ENCODE data around the gene HECW1.

The HECW1 gene

DNA sequence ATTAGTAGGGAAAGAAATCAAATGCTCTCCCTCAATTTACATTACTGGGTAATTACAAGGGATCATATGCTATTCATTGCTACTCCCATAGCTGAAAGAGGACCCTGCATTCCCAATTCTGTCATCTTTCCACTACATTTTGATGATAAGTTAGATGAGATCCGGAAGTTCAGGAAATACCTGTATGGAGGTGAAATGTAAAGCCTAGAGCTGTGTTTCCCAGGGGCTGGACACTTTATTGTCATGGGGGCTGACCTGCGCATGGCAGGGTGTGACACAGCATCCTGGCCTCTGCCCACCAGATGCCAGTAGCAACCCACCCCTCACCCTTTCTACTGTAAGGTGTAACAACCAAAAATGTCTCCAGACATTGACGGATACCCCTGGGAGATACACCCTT lies 56.6 kb downstream of the HECW1 start:
- Histone ChIP-seq H3K4me1 (ENCODE audit: control insufficient read depth, insufficient read depth, low read length) (no peaks in the 10 kb centered on the region), H3K27ac (ENCODE audit: low read depth, low read length) (no peak overlapping the region), H3K36me3 (ENCODE audit: control insufficient read depth, insufficient read depth, low read length) (no peaks in the 10 kb centered on the region), H3K4me3 (ENCODE audit: low read length) (no peak overlapping the region), H3K27me3 (ENCODE audit: control insufficient read depth, insufficient read depth, low read length) (no peaks in the 10 kb centered on the region), H3K9ac (ENCODE audit: low read length) (no peak overlapping the region)

DNA sequence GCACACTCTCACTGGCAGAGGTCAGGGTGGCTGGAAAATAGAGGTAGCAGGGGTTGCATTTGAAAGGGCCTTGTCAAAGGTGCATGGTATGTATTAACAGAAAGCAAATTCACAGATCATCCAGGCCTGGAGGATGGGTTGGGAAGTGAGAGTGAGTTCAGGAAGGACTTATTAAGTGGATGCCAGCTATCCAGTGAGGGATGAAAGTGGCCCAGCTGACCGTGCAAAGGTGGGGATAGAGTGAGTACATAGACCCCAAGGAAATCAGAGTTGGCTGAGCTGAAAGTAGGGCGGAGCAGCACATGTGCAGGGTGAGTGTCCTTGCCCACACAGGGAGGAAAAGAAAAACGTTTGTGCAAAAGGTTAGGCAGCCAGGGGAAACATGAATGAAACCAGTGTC lies 58.1 kb downstream of the HECW1 start:
- Histone ChIP-seq H3K4me1 (ENCODE audit: control insufficient read depth, insufficient read depth, low read length) (no peaks in the 10 kb centered on the region), H3K9ac (ENCODE audit: low read length) (no peak overlapping the region), H3K4me3 (ENCODE audit: low read length) (no peak overlapping the region), H3K27ac (ENCODE audit: low read depth, low read length) (no peak overlapping the region), H3K27me3 (ENCODE audit: control insufficient read depth, insufficient read depth, low read length) (no peaks in the 10 kb centered on the region), H3K36me3 (ENCODE audit: control insufficient read depth, insufficient read depth, low read length) (no peaks in the 10 kb centered on the region)

DNA sequence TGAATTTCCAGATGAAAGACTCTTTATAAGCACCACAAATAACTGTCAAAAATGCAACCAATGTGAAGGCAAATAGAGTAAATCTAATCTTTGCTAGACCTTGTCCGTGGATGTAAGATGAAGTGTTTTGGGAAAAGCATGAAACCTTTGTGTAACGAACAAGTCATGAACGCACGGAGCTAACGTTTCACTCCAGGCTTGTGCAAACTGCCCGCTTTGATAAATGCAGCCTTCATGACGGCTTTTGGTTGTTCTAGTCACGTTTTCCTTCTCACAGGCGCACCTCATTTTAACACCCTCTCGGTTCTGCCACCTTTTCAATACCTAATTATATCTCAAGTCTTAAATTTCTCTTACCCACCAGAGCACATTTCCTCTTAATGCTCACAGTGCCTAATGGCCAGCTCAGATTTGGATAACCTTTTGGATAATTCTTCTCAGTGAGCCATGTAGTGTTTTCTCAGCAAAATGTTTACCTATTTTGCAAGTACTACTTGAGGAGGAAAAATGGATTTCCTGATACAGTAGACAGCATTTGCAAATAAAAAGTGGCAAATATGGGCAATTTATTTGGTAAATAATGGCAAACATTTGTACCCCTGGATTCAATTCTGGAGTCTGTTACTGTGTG lies 63.2 kb downstream of the HECW1 start:
- no peak overlapping the region for H3K27ac ChIP-seq (ENCODE audit: low read depth, low read length)
- no peaks in the 10 kb centered on the region for H3K4me1 ChIP-seq (ENCODE audit: control insufficient read depth, insufficient read depth, low read length)
- H3K4me3 ChIP-seq (ENCODE audit: low read length): no peak overlapping the region
- no peaks in the 10 kb centered on the region for H3K36me3 ChIP-seq (ENCODE audit: control insufficient read depth, insufficient read depth, low read length)
- H3K9ac ChIP-seq (ENCODE audit: low read length): no peak overlapping the region
- no peaks in the 10 kb centered on the region for H3K27me3 ChIP-seq (ENCODE audit: control insufficient read depth, insufficient read depth, low read length)

DNA sequence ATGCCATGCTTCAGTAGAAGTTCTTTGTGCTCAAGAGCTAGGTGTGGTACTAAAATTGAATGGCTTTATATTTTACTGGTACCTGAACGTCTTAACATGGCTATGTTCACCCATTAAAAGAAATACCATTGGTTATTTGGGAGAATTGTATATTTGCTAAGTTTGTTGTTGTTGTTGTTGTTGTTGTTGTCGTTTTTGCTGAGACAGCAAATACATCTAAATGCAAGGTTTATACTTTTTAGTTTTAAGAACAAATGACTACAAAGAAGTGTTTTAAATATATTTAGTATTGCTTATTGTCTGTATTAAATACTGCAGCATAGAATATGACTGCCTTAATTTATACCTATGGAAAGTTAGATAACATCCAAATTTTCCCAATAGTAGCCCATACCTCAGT lies 66.9 kb downstream of the HECW1 start:
- H3K36me3 ChIP-seq (ENCODE audit: control insufficient read depth, insufficient read depth, low read length): no peaks in the 10 kb centered on the region
- no peak overlapping the region for H3K4me3 ChIP-seq (ENCODE audit: low read length)
- no peaks in the 10 kb centered on the region for H3K4me1 ChIP-seq (ENCODE audit: control insufficient read depth, insufficient read depth, low read length)

DNA sequence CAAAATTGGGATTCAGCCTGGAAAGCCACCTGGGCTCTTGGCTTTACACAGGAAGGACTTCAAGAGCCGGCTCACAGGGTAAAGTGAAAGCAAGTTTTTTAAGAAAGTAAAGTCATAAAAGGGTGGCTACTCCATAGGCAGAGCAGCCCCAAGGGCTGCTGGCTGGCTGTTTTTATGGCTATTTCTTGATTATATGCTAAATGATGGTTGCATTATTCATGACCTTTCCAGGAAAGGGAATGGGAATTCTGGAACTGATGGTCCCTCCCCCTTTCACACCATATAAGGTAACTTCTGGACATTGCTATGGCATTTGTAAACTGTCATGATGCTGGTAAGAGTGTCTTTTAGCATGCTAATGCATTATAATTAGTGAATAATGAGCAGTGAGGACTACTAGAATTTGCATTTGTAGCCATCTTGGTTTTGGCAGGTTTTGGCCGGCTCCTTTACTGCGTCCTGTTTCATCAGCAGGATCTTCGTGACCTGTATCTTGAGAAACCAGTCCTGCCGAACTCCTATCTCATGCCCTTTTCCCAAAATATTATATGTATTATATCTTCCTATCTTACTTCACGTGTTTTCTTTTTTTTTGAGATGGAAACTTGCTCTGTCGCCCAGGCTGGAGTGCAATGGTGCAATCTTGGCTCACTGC lies 80.5 kb downstream of the HECW1 start:
- no peak overlapping the region for H3K4me3 ChIP-seq (ENCODE audit: low read length)
- no peak overlapping the region for H3K9ac ChIP-seq (ENCODE audit: low read length)
- H3K36me3 ChIP-seq (ENCODE audit: control insufficient read depth, insufficient read depth, low read length): no peaks in the 10 kb centered on the region
- H3K27ac ChIP-seq (ENCODE audit: low read depth, low read length): no peak overlapping the region
- H3K27me3 ChIP-seq (ENCODE audit: control insufficient read depth, insufficient read depth, low read length): no peaks in the 10 kb centered on the region
- H3K4me1 ChIP-seq (ENCODE audit: control insufficient read depth, insufficient read depth, low read length): no peaks in the 10 kb centered on the region

More for the DNA sequence above, 66.9 kb downstream of the HECW1 start:
- H3K9ac ChIP-seq (ENCODE audit: low read length): no peak overlapping the region
- H3K27ac ChIP-seq (ENCODE audit: low read depth, low read length): no peak overlapping the region
- no peaks in the 10 kb centered on the region for H3K27me3 ChIP-seq (ENCODE audit: control insufficient read depth, insufficient read depth, low read length)

DNA sequence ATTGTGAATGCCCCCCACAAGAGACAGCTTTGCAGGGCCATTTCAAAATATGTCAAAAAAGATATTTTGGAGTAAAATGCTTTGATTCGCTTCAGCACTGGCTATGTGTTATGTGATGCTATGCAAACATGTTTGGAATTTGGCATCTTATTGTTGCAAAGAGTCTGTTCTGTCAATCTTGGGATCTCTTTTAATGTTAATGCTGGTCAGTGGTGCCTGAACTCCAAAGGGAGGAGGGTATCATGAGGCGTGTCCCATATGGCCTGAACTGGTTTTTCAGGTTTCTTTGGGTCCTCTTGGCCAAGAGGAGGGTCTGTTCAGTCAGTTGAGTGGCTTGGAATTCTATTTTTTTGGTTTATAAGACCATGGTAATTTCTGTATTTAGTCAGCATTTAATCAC lies 81.4 kb downstream of the HECW1 start:
- no peak overlapping the region for H3K9ac ChIP-seq (ENCODE audit: low read length)
- H3K27ac ChIP-seq (ENCODE audit: low read depth, low read length): no peak overlapping the region
- no peaks in the 10 kb centered on the region for H3K27me3 ChIP-seq (ENCODE audit: control insufficient read depth, insufficient read depth, low read length)
- H3K36me3 ChIP-seq (ENCODE audit: control insufficient read depth, insufficient read depth, low read length): no peaks in the 10 kb centered on the region
- no peaks in the 10 kb centered on the region for H3K4me1 ChIP-seq (ENCODE audit: control insufficient read depth, insufficient read depth, low read length)
- no peak overlapping the region for H3K4me3 ChIP-seq (ENCODE audit: low read length)

DNA sequence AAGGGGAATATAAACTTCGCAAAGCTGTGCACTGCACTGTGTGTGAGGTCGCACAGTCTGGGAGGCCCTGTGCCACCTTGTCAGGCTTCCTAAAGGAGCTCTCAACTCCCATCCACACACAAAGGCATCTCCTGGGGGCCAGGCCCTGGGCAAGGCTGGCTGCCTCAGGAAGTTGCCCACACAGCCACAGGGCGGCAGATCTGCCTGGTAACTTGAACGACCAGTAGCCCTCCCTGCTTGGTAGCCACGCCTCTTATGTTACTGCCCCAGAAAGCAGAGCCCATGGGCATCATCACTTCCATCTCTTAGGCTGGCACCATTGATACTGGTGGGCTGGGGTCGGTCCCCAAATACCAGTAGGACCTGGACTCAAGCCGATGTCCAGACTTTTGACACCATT lies 82.8 kb downstream of the HECW1 start:
- Histone ChIP-seq H3K36me3 (ENCODE audit: control insufficient read depth, insufficient read depth, low read length) (no peaks in the 10 kb centered on the region), H3K27me3 (ENCODE audit: control insufficient read depth, insufficient read depth, low read length) (no peaks in the 10 kb centered on the region), H3K4me1 (ENCODE audit: control insufficient read depth, insufficient read depth, low read length) (no peaks in the 10 kb centered on the region), H3K9ac (ENCODE audit: low read length) (no peak overlapping the region), H3K27ac (ENCODE audit: low read depth, low read length) (no peak overlapping the region), H3K4me3 (ENCODE audit: low read length) (no peak overlapping the region)

DNA sequence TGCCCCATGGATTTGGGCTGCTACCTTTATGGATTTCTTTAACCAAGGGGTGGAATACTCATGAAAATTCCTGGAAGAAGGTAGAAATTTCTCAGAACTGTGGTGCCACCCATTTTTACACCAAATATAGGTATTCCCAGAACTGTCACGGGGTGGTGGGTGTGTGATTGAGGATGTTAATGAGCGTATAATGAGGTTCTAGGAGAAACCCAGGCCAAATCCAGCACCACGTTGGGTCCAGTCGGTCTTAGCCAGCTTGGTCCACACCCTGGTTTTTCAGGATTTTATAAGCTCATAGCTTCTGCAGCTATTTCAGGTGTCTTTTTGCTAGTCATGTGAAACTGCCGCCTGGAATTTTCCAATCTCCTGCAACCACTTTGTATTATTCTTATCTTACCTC lies 83.3 kb downstream of the HECW1 start:
- H3K27me3 ChIP-seq (ENCODE audit: control insufficient read depth, insufficient read depth, low read length): no peaks in the 10 kb centered on the region
- no peak overlapping the region for H3K27ac ChIP-seq (ENCODE audit: low read depth, low read length)
- H3K4me1 ChIP-seq (ENCODE audit: control insufficient read depth, insufficient read depth, low read length): no peaks in the 10 kb centered on the region

DNA sequence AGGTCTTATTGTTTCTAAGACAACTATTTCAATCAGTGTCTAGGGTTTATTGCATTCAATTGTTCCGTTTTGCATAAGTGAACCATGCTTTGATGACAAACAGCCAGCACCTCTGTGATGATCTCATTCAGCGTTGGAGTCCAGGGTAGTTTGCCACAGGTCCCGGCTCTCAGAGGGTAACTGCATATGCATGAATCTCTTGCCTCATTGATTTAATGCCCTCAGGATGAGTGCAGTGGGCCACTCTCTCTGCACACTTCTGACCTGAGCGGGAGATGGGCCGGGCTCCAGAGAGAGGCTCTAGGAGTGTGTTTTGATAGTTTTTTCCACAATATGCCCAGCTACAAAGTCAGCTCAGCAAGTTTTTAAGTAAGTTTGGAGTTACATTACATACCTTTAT lies 83.9 kb downstream of the HECW1 start:
- H3K36me3 ChIP-seq (ENCODE audit: control insufficient read depth, insufficient read depth, low read length): no peaks in the 10 kb centered on the region
- no peak overlapping the region for H3K27ac ChIP-seq (ENCODE audit: low read depth, low read length)
- no peak overlapping the region for H3K4me3 ChIP-seq (ENCODE audit: low read length)

More for the DNA sequence above, 83.3 kb downstream of the HECW1 start:
- H3K4me3 ChIP-seq (ENCODE audit: low read length): no peak overlapping the region
- no peak overlapping the region for H3K9ac ChIP-seq (ENCODE audit: low read length)
- H3K36me3 ChIP-seq (ENCODE audit: control insufficient read depth, insufficient read depth, low read length): no peaks in the 10 kb centered on the region

DNA sequence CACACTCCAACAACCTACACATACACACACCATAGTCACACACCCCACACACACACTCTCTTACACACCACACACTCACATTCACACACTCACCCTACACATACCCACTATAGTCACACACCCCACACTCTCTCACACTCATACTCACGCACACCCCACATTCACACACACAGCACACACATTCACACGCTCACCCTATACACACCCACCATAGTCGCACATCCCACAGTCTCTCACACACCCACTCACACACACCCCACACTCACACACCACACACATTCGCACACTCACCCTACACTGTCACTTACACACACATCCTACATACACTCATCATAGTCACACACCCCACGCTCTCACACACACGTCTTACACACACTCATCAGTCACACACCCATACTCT lies 85.6 kb downstream of the HECW1 start:
- Histone ChIP-seq H3K4me1 (ENCODE audit: control insufficient read depth, insufficient read depth, low read length) (no peaks in the 10 kb centered on the region), H3K27ac (ENCODE audit: low read depth, low read length) (no peak overlapping the region), H3K9ac (ENCODE audit: low read length) (no peak overlapping the region), H3K36me3 (ENCODE audit: control insufficient read depth, insufficient read depth, low read length) (no peaks in the 10 kb centered on the region), H3K27me3 (ENCODE audit: control insufficient read depth, insufficient read depth, low read length) (no peaks in the 10 kb centered on the region), H3K4me3 (ENCODE audit: low read length) (no peak overlapping the region)

More for the DNA sequence above, 83.9 kb downstream of the HECW1 start:
- Histone ChIP-seq H3K27me3 (ENCODE audit: control insufficient read depth, insufficient read depth, low read length) (no peaks in the 10 kb centered on the region), H3K9ac (ENCODE audit: low read length) (no peak overlapping the region), H3K4me1 (ENCODE audit: control insufficient read depth, insufficient read depth, low read length) (no peaks in the 10 kb centered on the region)

DNA sequence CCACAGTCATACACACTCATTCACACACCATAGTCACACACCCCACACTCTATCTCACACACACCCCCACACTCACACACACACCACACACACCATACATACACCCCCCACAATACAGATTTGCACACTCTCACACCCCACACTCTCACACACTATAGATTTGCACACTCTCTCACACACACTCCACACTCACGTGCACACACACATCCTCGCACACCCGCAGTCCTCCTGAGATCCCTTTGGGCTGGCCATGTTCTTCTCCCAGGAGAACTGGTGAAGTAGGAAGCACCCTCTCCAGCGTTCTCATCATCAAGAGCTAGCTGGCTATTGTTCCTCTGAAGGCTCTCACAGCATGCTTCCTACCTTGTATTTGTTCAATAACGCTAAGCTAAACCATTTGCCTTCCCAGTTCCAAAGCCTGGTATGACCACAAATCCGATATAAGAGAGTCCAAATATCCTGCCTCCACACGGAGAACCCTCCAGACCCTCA lies 86.2 kb downstream of the HECW1 start:
- Histone ChIP-seq H3K27ac (ENCODE audit: low read depth, low read length) (no peak overlapping the region), H3K27me3 (ENCODE audit: control insufficient read depth, insufficient read depth, low read length) (no peaks in the 10 kb centered on the region), H3K36me3 (ENCODE audit: control insufficient read depth, insufficient read depth, low read length) (no peaks in the 10 kb centered on the region), H3K9ac (ENCODE audit: low read length) (no peak overlapping the region), H3K4me1 (ENCODE audit: control insufficient read depth, insufficient read depth, low read length) (no peaks in the 10 kb centered on the region), H3K4me3 (ENCODE audit: low read length) (no peak overlapping the region)

DNA sequence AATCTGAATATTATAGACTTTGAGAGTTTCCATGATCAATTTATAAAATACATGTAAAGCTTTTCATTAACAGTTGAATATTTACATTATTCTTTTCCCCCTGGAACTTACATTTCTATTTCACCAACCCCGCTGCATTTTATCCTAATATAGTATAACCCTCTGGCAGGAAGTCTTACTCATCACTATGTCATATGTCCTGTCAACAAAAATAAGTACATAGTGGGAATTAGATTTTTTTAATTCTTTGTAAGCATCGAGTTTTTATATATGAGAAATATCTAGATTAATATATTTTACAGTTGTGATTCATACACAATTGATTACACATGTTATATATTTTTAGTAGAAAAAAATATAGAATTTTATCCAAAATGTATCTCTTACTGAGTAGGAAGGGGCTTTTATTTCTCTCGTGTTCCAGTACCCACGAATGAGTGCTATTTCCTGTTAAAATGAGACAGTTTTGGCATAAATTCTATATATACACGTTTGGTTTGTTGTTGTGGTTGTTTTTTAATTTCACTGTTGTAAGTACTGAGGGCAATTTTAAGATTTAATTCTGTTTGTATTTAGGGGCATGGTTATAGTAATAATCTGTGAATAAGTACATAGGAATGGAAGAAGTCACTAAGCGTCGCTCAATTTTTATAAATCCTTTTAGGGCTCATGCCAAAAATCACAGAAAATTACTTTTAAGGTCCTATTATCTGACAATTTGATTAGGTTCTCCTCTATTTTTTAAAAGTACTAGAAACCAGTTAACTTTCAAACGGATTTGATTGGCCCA lies 87.1 kb downstream of the HECW1 start:
- Histone ChIP-seq H3K36me3 (ENCODE audit: control insufficient read depth, insufficient read depth, low read length) (no peaks in the 10 kb centered on the region), H3K27ac (ENCODE audit: low read depth, low read length) (no peak overlapping the region), H3K4me1 (ENCODE audit: control insufficient read depth, insufficient read depth, low read length) (no peaks in the 10 kb centered on the region), H3K27me3 (ENCODE audit: control insufficient read depth, insufficient read depth, low read length) (no peaks in the 10 kb centered on the region), H3K4me3 (ENCODE audit: low read length) (no peak overlapping the region), H3K9ac (ENCODE audit: low read length) (no peak overlapping the region)
